Measurements from ENCODE around the gene SLC25A39.

- TF ChIP-seq CTCF (conservative IDR thresholded peaks at IDR 0.05; ENCODE audit: low read depth, low read length) (no peak), POLR2A (IDR thresholded peaks at IDR 0.05; ENCODE audit: low read depth, low read length) (no peak), RAD21 (IDR thresholded peaks at IDR 0.05; ENCODE audit: low read length) (no peak), SMC3 (IDR thresholded peaks at IDR 0.05; ENCODE audit: low read depth, low read length) (0 out of 2 replicates have a peak, but pooled peaks have one; percentile 9), MAZ (IDR thresholded peaks at IDR 0.05; ENCODE audit: borderline replicate concordance, low read depth, low read length) (peak; percentile 97), MXI1 (IDR thresholded peaks at IDR 0.05; ENCODE audit: borderline replicate concordance, low read depth, low read length) (peak; percentile 94), CHD1 (IDR thresholded peaks at IDR 0.05; ENCODE audit: low read depth, low read length) (no peak), FOS (IDR thresholded peaks at IDR 0.05; ENCODE audit: low read depth, low read length) (no peak), RCOR1 (IDR thresholded peaks at IDR 0.05; ENCODE audit: insufficient replicate concordance, low read length) (no peak), CEBPB (IDR thresholded peaks at IDR 0.05; ENCODE audit: low read depth, low read length) (no peak), BHLHE40 (IDR thresholded peaks at IDR 0.05; ENCODE audit: low read depth, low read length) (peak; percentile 90)
- TF ChIP-seq, protein P1, sequence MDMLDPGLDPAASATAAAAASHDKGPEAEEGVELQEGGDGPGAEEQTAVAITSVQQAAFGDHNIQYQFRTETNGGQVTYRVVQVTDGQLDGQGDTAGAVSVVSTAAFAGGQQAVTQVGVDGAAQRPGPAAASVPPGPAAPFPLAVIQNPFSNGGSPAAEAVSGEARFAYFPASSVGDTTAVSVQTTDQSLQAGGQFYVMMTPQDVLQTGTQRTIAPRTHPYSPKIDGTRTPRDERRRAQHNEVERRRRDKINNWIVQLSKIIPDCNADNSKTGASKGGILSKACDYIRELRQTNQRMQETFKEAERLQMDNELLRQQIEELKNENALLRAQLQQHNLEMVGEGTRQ (IDR thresholded peaks at IDR 0.05; ENCODE audit: low read depth, low read length) = peak; percentile 87
Observed at GRCh38 chr17:44326861-44327444, 2.3 kb upstream of the SLC25A39 start.

Measured in IMR-90 (cell line).